GM23248 (cell line): ENCODE data around the gene BPIFB2.

ENCODE experiments used
- EZH2 ChIP-seq: fragments of 200-600 bp; sonication (generic); IDR thresholded peaks from 2 replicates; pipeline ENCODE4 v1.6.1; 2018; ENCODE audit warnings: antibody characterized with exemption, mild to moderate bottlenecking; ENCODE audit not compliant: insufficient read depth, poor library complexity, severe bottlenecking
- EZH2phosphoT487 ChIP-seq: fragments of 200-600 bp; sonication (generic); IDR thresholded peaks from 2 replicates; pipeline ENCODE4 v1.6.1; 2018; ENCODE audit warnings: antibody characterized with exemption, moderate library complexity, mild to moderate bottlenecking, low read depth; ENCODE audit not compliant: insufficient read depth

- TF ChIP-seq EZH2 = no peak
- no peak for TF ChIP-seq EZH2phosphoT487
Observed at GRCh38 chr20:33025318-33025876, 17.9 kb downstream of the BPIFB2 start.
